Measurements from ENCODE around the gene WDR43. TPM values are rescaled to one million over a fixed set of nuclear protein-coding genes. Genes with fewer than 3 reads are reported as not detected.

WDR43 gene
- total and polyA plus RNA-seq, 9 donors = 21.4 to 37.3 (median 31.2) TPM

DNA sequence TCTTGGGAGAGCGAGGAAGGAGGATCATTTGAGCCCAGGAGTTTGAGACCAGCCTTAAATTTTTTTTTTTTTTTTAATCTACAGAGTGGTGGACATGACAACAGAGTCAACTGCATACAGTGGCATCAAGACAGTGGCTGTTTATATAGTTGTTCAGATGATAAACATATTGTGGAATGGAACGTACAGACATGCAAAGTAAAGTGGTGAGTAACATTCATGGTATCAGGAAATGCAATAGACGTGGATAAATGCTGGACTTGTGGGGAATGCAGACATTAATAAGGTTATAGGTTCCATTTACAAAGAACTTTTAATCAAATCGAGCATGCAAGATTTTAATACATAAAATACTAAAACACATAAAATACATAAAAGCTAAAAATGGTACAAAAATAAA is 11.9 kb downstream of the WDR43 start:
- Histone ChIP-seq H3K27me3 (ENCODE audit: control insufficient read depth, insufficient read depth, low read length) (no peaks in the 10 kb centered on the region), H3K27ac (ENCODE audit: low read length) (no peak overlapping the region), H3K9me3 (replicated peaks; ENCODE audit: control insufficient read depth, low read depth, low read length) (no peaks in the 10 kb centered on the region), H3K4me3 (ENCODE audit: low read length) (no peak overlapping the region), H3K36me3 (ENCODE audit: control insufficient read depth, insufficient read depth, low read length) (peaks cover 51% of the 10 kb centered on the region), H3K4me1 (ENCODE audit: control insufficient read depth, insufficient read depth, low read length) (no peaks in the 10 kb centered on the region)
- WGBS (ENCODE audit: insufficient coverage) = 60% methylated on average over 1 of the region's 4 CpGs
- DNase-seq = no peak

DNA sequence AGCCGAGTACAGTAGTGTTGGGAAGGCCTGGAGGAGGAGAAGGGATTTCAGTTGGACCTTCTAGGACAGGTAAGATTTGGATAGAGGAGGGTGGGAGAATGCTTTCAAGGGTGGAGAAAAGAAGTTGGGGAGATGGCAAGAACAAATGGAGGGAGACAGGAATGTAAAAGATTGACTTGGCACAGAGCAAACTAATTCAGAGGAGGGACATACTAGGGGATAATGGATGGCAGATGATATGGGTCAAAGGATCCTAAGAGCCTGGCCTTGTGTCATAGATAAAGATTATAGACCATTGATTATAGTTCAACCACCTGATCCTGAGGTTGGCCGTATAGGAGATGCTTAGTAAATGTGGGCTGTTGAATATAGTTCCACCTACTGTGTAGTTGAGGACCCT is 12.4 kb downstream of the WDR43 start:
- Histone ChIP-seq H3K27ac (ENCODE audit: low read length) (no peak overlapping the region), H3K4me3 (ENCODE audit: low read length) (no peak overlapping the region), H3K4me1 (ENCODE audit: control insufficient read depth, insufficient read depth, low read length) (no peaks in the 10 kb centered on the region), H3K27me3 (ENCODE audit: control insufficient read depth, insufficient read depth, low read length) (no peaks in the 10 kb centered on the region), H3K9me3 (replicated peaks; ENCODE audit: control insufficient read depth, low read depth, low read length) (no peaks in the 10 kb centered on the region), H3K36me3 (ENCODE audit: control insufficient read depth, insufficient read depth, low read length) (peaks cover 51% of the 10 kb centered on the region)
- 90% methylated on average over 2 of the region's 2 CpGs for WGBS (ENCODE audit: insufficient coverage)
- no peak for DNase-seq

DNA sequence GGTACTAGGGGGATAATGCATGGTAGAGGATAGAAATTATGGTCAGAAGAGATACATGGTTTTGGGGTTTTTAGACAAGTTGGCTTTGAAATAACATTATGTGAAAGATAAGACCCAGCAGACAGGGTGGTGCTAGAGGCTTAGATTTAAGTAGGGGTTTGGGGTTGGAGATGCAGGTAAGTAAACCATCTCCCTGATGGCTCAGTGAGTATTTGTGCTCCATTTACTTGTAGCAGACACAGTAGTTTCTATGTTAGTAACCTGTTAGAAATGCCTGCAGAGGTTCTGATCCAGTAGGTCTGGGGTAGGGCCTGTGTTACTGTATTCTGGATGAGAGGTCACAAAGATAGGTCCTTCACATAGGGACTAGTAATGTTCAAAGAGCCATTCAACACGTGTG is 13.7 kb downstream of the WDR43 start:
- no peaks in the 10 kb centered on the region for H3K9me3 ChIP-seq (replicated peaks; ENCODE audit: control insufficient read depth, low read depth, low read length)
- H3K36me3 ChIP-seq (ENCODE audit: control insufficient read depth, insufficient read depth, low read length) = peaks cover 49% of the 10 kb centered on the region
- H3K27ac ChIP-seq (ENCODE audit: low read length) = no peak overlapping the region
- no CpG with 5 or more reads among the region's 1 CpG for WGBS (ENCODE audit: insufficient coverage)
- H3K4me1 ChIP-seq (ENCODE audit: control insufficient read depth, insufficient read depth, low read length) = no peaks in the 10 kb centered on the region
- DNase-seq = no peak
- H3K4me3 ChIP-seq (ENCODE audit: low read length) = no peak overlapping the region
- H3K27me3 ChIP-seq (ENCODE audit: control insufficient read depth, insufficient read depth, low read length) = no peaks in the 10 kb centered on the region

DNA sequence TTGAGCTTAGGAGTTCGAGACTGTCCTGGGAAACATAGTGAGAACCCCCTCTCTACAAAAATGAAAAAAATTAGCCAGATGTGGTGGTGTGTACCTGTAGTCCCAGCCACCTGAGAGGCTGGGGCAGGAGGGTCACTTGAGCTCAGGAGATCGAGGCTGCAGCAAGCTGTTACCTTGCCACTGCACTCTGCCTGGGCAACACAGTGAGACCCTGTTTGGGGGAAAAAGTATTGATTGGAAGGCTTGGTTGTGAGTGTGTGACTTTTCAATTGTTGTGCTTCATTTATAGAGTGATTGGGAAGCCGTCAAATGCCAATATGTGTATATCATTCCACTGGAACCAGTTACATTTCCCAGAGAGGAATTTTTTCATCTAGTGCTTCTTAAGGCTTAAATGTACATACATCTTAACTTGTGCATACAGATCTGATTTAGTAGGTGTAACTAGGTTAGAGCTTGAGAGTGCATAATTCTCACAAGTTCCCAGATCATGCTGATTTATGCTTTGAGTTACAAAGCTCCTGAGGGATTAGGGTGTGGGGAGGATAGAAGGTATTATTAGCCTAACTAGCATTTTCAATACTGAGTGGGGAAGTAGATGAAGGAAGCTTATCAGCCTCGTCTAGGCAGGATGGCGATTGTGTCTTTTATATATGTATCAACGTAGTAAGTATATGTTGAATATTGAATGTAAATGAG is 15.3 kb downstream of the WDR43 start:
- no peak overlapping the region for H3K4me3 ChIP-seq (ENCODE audit: low read length)
- no peaks in the 10 kb centered on the region for H3K4me1 ChIP-seq (ENCODE audit: control insufficient read depth, insufficient read depth, low read length)
- H3K27me3 ChIP-seq (ENCODE audit: control insufficient read depth, insufficient read depth, low read length) = no peaks in the 10 kb centered on the region
- H3K9me3 ChIP-seq (replicated peaks; ENCODE audit: control insufficient read depth, low read depth, low read length) = no peaks in the 10 kb centered on the region
- 89% methylated on average over 4 of the region's 6 CpGs for WGBS (ENCODE audit: insufficient coverage)
- H3K27ac ChIP-seq (ENCODE audit: low read length) = no peak overlapping the region
- H3K36me3 ChIP-seq (ENCODE audit: control insufficient read depth, insufficient read depth, low read length) = peaks cover 54% of the 10 kb centered on the region
- DNase-seq = no peak

DNA sequence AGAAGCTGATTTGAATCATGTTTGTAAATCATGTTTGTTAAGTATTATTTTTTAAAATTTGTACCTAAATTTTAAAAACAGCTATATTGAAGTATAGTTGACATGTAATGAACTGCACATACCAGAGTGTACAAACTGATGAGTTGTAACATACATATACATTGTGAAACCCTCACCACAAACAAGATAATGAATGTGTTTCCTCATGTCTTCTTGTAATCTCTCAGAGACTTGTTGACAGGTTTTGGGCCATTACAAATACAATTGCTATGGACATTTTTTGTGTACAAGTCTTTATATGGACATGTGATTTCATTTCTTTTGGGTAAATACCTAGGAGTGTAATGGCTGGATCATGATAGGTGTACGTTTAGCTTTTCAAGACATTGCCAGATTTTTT is 21.5 kb downstream of the WDR43 start:
- no peaks in the 10 kb centered on the region for H3K27me3 ChIP-seq (ENCODE audit: control insufficient read depth, insufficient read depth, low read length)
- H3K36me3 ChIP-seq (ENCODE audit: control insufficient read depth, insufficient read depth, low read length) = peaks cover 25% of the 10 kb centered on the region
- WGBS (ENCODE audit: insufficient coverage) = no CpG with 5 or more reads among the region's 1 CpG
- H3K4me1 ChIP-seq (ENCODE audit: control insufficient read depth, insufficient read depth, low read length) = no peaks in the 10 kb centered on the region
- H3K9me3 ChIP-seq (replicated peaks; ENCODE audit: control insufficient read depth, low read depth, low read length) = no peaks in the 10 kb centered on the region
- DNase-seq = no peak
- no peak overlapping the region for H3K4me3 ChIP-seq (ENCODE audit: low read length)
- no peak overlapping the region for H3K27ac ChIP-seq (ENCODE audit: low read length)

DNA sequence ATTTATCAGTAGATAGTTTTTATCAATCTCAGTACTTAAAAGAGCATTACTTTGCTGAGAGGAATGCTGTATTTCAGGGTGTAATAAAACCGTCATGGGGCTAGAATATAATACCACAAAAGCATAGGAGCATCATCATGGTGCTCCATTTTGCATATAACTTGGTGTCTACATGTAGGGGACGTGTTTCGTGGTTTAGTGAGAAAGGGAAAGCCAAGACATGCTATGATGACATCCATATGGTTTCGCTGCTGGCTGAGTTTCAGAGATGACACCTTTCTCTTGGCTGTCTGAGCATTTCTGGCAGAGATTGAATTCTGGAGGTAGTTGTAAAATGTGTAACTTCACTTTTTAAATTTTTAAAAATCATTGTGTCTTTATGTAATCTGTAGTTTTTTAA is 32.4 kb downstream of the WDR43 start:
- Histone ChIP-seq H3K4me1 (ENCODE audit: control insufficient read depth, insufficient read depth, low read length) (no peaks in the 10 kb centered on the region), H3K27ac (ENCODE audit: low read length) (no peak overlapping the region), H3K4me3 (ENCODE audit: low read length) (no peak overlapping the region), H3K27me3 (ENCODE audit: control insufficient read depth, insufficient read depth, low read length) (no peaks in the 10 kb centered on the region), H3K36me3 (ENCODE audit: control insufficient read depth, insufficient read depth, low read length) (peaks cover 39% of the 10 kb centered on the region), H3K9me3 (replicated peaks; ENCODE audit: control insufficient read depth, low read depth, low read length) (no peaks in the 10 kb centered on the region)
- WGBS (ENCODE audit: insufficient coverage) = 68% methylated on average over 3 of the region's 4 CpGs
- DNase-seq = peak; percentile 3

DNA sequence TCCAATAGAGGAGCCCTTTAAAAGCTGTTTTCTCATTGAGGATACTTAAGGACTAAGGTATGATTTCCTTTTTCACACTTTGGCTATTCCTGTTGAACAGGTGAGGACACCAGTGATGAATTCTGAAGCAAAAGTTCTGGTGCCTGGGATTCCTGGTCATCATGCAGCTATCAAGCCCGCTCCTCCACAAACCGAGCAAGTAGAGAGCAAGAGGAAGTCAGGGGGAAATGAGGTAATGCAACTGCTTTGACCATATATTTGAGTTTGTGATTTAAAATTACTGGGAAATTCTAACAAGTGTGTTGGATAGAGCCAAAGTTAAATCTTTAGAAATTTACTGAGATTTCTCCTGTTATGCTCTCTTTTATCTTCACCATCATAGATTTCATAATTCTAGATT is 33.0 kb downstream of the WDR43 start:
- Histone ChIP-seq H3K27ac (ENCODE audit: low read length) (no peak overlapping the region), H3K27me3 (ENCODE audit: control insufficient read depth, insufficient read depth, low read length) (no peaks in the 10 kb centered on the region), H3K36me3 (ENCODE audit: control insufficient read depth, insufficient read depth, low read length) (peaks cover 40% of the 10 kb centered on the region), H3K9me3 (replicated peaks; ENCODE audit: control insufficient read depth, low read depth, low read length) (no peaks in the 10 kb centered on the region), H3K4me1 (ENCODE audit: control insufficient read depth, insufficient read depth, low read length) (no peaks in the 10 kb centered on the region), H3K4me3 (ENCODE audit: low read length) (no peak overlapping the region)
- no peak for DNase-seq
- 100% methylated on average over 1 of the region's 2 CpGs for WGBS (ENCODE audit: insufficient coverage)

DNA sequence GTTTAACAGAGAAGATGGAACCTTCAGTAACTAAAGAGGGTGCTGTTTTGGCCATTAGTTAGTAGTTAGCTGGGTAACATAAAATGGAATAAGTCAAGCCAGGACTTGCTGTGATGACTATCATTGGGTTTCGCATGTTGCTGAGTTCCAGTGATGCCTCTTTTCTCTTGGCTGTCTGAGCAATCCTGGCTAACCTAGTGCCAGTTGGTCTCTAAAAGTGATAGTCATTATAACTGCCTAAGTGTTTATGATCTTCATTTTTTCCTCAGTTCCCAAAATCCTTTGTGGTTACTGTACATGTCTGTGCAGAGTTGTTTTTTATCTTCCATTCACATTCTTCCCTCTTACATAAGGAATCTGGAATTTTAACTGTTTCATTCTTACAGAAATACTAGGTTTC is 33.4 kb downstream of the WDR43 start:
- Histone ChIP-seq H3K4me3 (ENCODE audit: low read length) (no peak overlapping the region), H3K27ac (ENCODE audit: low read length) (no peak overlapping the region), H3K9me3 (replicated peaks; ENCODE audit: control insufficient read depth, low read depth, low read length) (no peaks in the 10 kb centered on the region), H3K27me3 (ENCODE audit: control insufficient read depth, insufficient read depth, low read length) (no peaks in the 10 kb centered on the region), H3K36me3 (ENCODE audit: control insufficient read depth, insufficient read depth, low read length) (peaks cover 39% of the 10 kb centered on the region), H3K4me1 (ENCODE audit: control insufficient read depth, insufficient read depth, low read length) (no peaks in the 10 kb centered on the region)
- WGBS (ENCODE audit: insufficient coverage) = no CpG with 5 or more reads among the region's 1 CpG
- DNase-seq = no peak

DNA sequence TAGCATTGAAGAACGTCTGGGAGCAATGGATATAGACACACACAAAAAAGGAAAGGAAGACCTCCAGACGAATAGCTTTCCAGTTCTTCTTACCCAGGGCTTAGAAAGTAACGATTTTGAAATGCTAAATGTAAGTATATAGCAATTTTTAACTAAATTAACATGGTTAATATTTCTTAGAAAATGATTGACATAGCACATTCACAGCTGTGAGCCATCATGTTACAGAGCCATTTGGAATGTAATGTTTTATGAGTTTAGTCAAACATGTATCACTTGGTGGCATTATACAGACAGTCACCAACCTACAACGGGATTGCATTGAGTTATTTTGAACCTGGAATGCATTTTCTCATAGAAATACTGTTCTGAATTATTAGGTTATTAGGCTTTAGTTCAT is 35.1 kb downstream of the WDR43 start:
- WGBS (ENCODE audit: insufficient coverage) = no CpG with 5 or more reads among the region's 4 CpGs
- H3K9me3 ChIP-seq (replicated peaks; ENCODE audit: control insufficient read depth, low read depth, low read length) = no peaks in the 10 kb centered on the region
- no peak overlapping the region for H3K27ac ChIP-seq (ENCODE audit: low read length)
- no peak for DNase-seq
- H3K4me3 ChIP-seq (ENCODE audit: low read length) = no peak overlapping the region
- H3K36me3 ChIP-seq (ENCODE audit: control insufficient read depth, insufficient read depth, low read length) = peaks cover 27% of the 10 kb centered on the region
- no peaks in the 10 kb centered on the region for H3K27me3 ChIP-seq (ENCODE audit: control insufficient read depth, insufficient read depth, low read length)
- no peaks in the 10 kb centered on the region for H3K4me1 ChIP-seq (ENCODE audit: control insufficient read depth, insufficient read depth, low read length)

DNA sequence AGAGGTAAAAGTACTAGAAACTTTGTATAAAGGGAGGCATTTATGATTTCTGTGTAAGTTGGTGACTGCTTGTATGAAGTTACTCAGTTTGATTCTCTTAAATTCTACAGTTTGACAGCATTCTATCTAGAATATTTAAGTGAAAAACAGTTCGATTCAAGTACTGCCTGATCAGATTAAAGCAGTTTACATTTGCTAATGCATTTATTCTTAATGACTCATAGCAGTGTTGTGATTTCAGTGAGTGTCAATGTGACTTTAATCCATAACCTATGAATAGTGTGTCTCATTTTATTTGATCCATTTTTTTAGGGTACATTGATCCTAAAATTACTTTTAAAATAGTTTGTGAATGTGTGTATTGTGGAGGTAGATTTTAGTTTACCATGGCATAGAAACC is 35.7 kb downstream of the WDR43 start:
- no peak for DNase-seq
- no peak overlapping the region for H3K27ac ChIP-seq (ENCODE audit: low read length)
- H3K36me3 ChIP-seq (ENCODE audit: control insufficient read depth, insufficient read depth, low read length) = peaks cover 27% of the 10 kb centered on the region
- H3K27me3 ChIP-seq (ENCODE audit: control insufficient read depth, insufficient read depth, low read length) = no peaks in the 10 kb centered on the region
- no peak overlapping the region for H3K4me3 ChIP-seq (ENCODE audit: low read length)
- no peaks in the 10 kb centered on the region for H3K9me3 ChIP-seq (replicated peaks; ENCODE audit: control insufficient read depth, low read depth, low read length)
- no CpG with 5 or more reads among the region's 1 CpG for whole genome bisulfite sequencing (ENCODE audit: insufficient coverage)
- H3K4me1 ChIP-seq (ENCODE audit: control insufficient read depth, insufficient read depth, low read length) = no peaks in the 10 kb centered on the region

DNA sequence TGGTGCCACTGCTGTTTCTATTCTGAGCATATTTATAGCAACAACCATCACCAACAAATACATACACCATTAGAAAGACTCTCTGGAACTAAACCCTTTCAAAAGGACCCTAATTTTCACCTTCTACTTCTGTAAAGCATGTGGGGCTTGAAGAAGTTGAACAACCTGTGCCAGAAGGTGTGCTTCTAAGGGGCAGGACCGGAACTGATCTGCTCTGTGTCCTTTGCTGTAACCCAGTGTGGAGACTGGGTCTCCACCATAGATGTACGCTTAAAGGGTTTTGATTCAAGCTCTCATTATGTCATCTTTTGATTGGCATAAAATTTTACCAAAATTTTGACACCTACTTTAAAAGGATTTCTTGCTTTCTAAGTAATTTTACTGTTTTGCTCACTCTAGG is 40.3 kb downstream of the WDR43 start:
- no peak overlapping the region for H3K4me3 ChIP-seq (ENCODE audit: low read length)
- peaks cover 31% of the 10 kb centered on the region for H3K36me3 ChIP-seq (ENCODE audit: control insufficient read depth, insufficient read depth, low read length)
- no peak for DNase-seq
- no CpG with 5 or more reads among the region's 2 CpGs for WGBS (ENCODE audit: insufficient coverage)
- no peaks in the 10 kb centered on the region for H3K27me3 ChIP-seq (ENCODE audit: control insufficient read depth, insufficient read depth, low read length)
- no peaks in the 10 kb centered on the region for H3K9me3 ChIP-seq (replicated peaks; ENCODE audit: control insufficient read depth, low read depth, low read length)
- H3K4me1 ChIP-seq (ENCODE audit: control insufficient read depth, insufficient read depth, low read length) = no peaks in the 10 kb centered on the region
- H3K27ac ChIP-seq (ENCODE audit: low read length) = no peak overlapping the region

Data from muscle of leg (tissue), 11 donors.